Measurements from ENCODE around the gene HSPB1.
"Not testable (repeated sequence)": the region's sequence is repeated elsewhere in the genome, so short reads cannot be mapped to it uniquely, and the experiment has no call there.

The HSPB1 gene

GRCh38 chr7:76281006-76281705 lies 21.3 kb upstream of the HSPB1 start:
- DNase-seq (ENCODE audit: extremely low spot score, insufficient read length, low read depth), result no peak
- no peak for FAIRE-seq

GRCh38 chr7:76281706-76282343 lies 20.6 kb upstream of the HSPB1 start:
- FAIRE-seq (no peak), DNase-seq (ENCODE audit: extremely low spot score, insufficient read length, low read depth) (no peak)

- DNase-seq (ENCODE audit: extremely low spot score, insufficient read length, low read depth), result no peak
These were observed 19.9 kb upstream of the HSPB1 start for GRCh38 chr7:76282344-76283253.

GRCh38 chr7:76283254-76284159 lies 19.0 kb upstream of the HSPB1 start:
- DNase-seq (ENCODE audit: extremely low spot score, insufficient read length, low read depth) (no peak), FAIRE-seq (no peak)

More at GRCh38 chr7:76282344-76283253, 19.9 kb upstream of the HSPB1 start:
- no peak for FAIRE-seq

- FAIRE-seq, result no peak
- no peak for DNase-seq (ENCODE audit: extremely low spot score, insufficient read length, low read depth)
These were observed 16.7 kb upstream of the HSPB1 start for GRCh38 chr7:76285604-76286374.

DNA sequence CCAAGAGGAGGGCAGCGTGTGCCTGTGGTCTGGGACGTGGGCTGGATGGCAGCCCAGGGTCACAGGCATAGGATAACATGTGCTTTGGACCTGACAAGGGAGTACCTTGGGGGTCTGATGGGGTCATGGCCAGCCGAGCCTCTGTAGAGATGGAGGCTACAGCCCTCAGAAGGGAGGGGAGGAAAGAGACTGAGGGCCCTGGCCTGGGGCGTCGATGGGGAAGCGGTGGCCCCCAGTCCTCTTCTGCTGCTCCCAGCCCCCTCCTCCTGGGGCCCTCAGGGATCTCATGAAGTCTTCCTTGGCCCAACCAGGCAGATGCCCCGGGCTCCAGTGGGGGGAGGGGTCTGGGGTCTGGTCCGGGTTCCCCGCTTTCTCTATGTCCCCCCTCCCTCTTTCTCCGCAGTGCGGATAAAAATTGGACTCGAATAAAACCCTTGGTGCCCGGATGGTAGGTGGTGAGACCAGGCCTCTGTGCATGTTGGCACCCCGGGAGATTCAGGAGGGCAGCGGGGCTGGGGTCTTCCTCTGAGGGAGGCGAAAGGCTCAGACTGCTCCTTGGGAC lies 15.6 kb upstream of the HSPB1 start:
- FAIRE-seq, result no peak
- no peak for DNase-seq (ENCODE audit: extremely low spot score, insufficient read length, low read depth)

GRCh38 chr7:76290847-76291350 lies 11.6 kb upstream of the HSPB1 start:
- DNase-seq (ENCODE audit: extremely low spot score, insufficient read length, low read depth); FAIRE-seq: not testable (repeated sequence)

DNA sequence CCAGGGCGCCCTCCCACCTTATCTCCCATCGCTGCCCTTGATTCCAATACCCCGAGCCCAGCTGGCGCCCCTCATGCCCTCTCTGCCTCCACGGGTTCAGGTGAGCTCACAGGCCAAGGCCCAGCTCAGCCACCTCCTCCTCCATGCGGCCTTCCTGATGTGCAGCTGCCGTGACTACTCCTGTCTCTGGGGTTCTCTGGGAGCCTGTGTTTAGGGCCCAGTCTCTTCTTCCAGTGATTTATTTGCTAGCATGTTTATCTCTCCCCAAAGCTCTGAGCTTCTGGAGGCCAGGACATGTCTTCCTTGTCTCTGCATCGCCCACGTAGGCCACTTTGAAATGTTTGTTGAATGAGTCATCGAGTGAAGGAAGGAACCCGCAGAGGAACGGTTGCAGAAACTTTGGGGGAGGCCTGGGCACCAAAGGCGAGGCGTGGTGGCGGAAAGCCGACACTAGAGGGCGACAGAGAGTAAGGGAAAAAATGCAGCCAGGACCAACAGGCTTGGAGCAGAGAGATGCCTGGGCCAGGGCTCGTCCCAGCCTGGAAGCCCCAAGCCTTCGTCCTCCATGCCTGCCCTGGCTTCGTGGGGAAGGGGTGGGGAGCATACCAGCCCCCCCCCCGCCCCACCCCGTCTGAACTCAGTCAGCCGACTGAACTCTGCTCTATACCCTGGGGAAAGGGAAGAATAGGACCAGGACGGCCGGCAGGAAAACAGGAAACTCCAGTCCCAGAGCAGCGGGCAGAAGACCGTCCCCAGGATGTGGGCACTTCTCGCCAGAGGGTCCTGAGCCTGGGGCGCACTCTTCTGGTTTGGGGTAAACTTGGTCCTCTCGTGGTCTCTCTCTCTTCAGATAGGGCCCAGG lies 10.9 kb upstream of the HSPB1 start:
- peak; percentile 83 for FAIRE-seq
- peak; percentile 72 for DNase-seq (ENCODE audit: extremely low spot score, insufficient read length, low read depth)

DNA sequence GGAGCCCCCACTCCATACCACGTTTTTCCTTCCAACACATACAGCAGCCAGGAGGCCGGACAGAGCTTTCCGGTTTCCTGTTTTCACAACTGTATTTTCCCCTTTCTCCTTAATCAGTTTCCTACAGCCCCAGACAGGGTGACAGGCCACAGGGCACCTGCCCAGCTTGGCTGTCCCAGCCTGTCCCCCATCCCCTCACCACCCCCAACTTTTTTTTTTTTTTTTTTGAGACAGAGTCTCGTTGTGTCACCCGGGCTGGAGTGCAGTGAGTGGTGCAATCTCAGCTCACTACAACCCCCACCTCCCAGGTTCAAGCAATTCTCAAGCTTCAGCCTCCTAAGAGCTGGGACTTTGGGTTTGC lies 10.3 kb upstream of the HSPB1 start:
- no peak for DNase-seq (ENCODE audit: extremely low spot score, insufficient read length, low read depth)
- no peak for FAIRE-seq

DNA sequence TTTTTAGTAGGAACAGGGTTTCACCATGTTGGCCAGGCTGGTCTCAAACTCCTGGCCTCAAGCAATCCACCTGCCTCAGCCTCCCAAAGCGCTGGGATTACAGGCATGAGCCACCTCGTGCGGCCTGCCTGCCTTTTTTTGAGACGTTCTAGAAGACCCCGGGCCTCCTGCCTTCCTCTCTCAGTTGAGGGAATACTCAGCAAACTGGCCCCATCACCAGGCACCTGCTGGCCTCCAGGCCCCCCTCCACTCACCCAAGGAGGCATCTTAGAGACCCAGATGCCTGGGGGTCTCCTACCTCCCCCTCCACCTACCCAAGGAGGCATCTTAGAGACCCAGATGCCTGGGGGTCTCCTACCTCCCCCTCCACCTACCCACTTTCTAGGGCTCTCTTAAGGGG lies 9.6 kb upstream of the HSPB1 start:
- not testable (repeated sequence) for FAIRE-seq; DNase-seq (ENCODE audit: extremely low spot score, insufficient read length, low read depth)

GRCh38 chr7:76293407-76293901 lies 9.0 kb upstream of the HSPB1 start:
- FAIRE-seq (no peak), DNase-seq (ENCODE audit: extremely low spot score, insufficient read length, low read depth) (no peak)

GRCh38 chr7:76294344-76295024 lies 8.0 kb upstream of the HSPB1 start:
- no peak for FAIRE-seq

DNA sequence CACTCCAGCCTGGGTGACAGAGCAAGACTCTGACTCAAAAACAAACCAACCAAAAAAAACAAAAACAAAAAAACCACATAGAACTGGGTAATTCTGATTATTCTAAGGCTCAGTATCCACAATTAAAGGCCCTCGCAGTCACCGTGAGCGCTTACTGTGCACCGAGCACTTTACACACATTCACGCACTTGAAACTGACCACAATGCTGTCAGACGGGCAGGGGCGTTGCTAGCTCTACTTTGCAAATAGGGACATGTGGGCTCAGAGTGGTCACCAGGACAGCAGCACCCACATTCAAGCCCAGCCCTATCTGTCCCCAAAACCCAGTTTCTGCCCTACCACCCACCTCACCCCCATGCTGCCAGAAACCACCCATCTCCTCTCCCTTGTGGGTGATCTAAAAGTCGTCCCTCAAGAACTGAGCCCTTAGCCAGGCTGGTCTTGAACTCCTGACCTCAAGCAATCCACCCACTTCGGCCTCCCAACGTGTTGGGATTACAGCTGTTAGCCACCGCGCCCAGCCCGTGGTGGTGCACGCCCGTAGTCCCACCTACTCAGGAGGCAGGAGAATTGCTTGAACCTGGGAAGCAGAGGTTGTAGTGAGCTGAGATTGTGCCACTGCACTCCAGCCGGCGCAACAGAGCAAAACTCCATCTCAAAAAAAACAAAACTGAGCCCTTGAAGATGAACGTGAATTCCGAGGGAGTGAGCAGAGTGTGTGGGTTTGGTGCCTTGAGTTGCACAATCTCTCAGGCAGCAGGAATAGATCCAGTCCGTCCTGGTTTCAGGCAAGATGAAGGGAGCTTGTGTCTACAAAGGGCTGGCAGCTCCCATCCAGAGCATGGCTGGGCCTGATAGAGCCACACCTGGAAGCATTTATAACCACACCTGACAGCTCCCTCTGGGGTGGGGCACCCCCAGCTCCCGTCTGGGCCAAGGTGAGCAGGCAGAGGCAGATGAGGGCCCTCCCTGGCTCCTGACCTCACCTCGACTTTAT lies 5.4 kb upstream of the HSPB1 start:
- FAIRE-seq (no peak), DNase-seq (ENCODE audit: extremely low spot score, insufficient read length, low read depth) (no peak)

More at GRCh38 chr7:76294344-76295024, 8.0 kb upstream of the HSPB1 start:
- no peak for DNase-seq (ENCODE audit: extremely low spot score, insufficient read length, low read depth)

- FAIRE-seq (no peak), DNase-seq (ENCODE audit: extremely low spot score, insufficient read length, low read depth) (no peak)
These were observed 2.2 kb upstream of the HSPB1 start for GRCh38 chr7:76300166-76300731.

- FAIRE-seq (no peak), DNase-seq (ENCODE audit: extremely low spot score, insufficient read length, low read depth) (no peak)
These were observed 1.5 kb upstream of the HSPB1 start for GRCh38 chr7:76301000-76301399.
